ENCODE data around the gene DHRS9. TPM values are rescaled to one million over a fixed set of nuclear protein-coding genes. Genes with fewer than 3 reads are reported as not detected.

Gene DHRS9
- polyA plus RNA-seq, 2 of the 4 experiments (the other 2 are of a cell fraction), result 0.19 to 0.25 TPM

DNA sequence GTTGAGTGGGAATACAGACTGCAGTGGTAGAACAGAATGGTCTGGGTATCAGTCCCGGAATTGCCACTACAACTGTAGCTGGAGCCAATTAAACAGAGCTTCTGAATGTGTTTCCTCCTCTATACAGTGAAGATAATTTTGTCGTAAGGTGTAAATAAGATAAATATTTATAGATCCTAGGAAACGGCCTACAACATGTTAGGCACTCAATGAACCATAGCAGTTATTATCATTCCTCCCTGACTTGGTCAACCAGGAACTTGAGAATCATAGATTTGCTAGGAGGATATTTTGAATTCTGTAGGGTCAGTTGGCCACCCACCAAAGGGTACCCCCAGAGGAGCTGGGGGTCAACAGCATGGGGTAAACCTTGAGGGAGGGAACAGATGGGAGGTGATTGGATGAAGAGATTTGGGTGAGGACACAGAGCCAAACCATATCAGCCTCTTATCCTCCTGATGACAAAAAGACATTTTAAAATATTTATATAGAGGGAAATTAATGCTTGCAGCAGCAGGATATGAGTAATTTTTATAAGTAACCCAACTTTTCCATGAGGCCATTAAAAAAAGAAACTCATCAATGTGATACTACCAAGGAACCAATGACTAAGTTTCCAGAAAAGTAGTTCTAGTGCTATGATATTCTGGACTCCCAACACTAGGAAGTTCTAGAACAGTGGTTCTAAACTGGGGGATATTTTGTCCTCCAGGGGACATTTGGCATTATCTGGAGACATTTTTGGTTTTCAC, 4.0 kb downstream of the DHRS9 start:
- TF ChIP-seq NFE2L2 (conservative IDR thresholded peaks at IDR 0.05; ENCODE audit: low read length) (no peak), ZSCAN20 (CRISPR knock-in tag; IDR thresholded peaks at IDR 0.05) (no peak)
- no peak for ATAC-seq
- Histone ChIP-seq H3K27ac (no peak overlapping the region), H3K4me2 (no peak overlapping the region), H3K4me3 (no peak overlapping the region), H3K9me3 (no peaks in the 10 kb centered on the region), H3K4me1 (peaks cover 23% of the 10 kb centered on the region)
- no peak for DNase-seq (ENCODE audit: low read depth in 1 of 2, low spot score in 1 of 2)
- ChIA-PET CTCF (no interaction called here), POLR2A (no interaction called here)
- WGBS (ENCODE audit: missing lambda C conversion rate), result 87% methylated on average over 3 of the region's 3 CpGs
- no peak for FAIRE-seq

DNA sequence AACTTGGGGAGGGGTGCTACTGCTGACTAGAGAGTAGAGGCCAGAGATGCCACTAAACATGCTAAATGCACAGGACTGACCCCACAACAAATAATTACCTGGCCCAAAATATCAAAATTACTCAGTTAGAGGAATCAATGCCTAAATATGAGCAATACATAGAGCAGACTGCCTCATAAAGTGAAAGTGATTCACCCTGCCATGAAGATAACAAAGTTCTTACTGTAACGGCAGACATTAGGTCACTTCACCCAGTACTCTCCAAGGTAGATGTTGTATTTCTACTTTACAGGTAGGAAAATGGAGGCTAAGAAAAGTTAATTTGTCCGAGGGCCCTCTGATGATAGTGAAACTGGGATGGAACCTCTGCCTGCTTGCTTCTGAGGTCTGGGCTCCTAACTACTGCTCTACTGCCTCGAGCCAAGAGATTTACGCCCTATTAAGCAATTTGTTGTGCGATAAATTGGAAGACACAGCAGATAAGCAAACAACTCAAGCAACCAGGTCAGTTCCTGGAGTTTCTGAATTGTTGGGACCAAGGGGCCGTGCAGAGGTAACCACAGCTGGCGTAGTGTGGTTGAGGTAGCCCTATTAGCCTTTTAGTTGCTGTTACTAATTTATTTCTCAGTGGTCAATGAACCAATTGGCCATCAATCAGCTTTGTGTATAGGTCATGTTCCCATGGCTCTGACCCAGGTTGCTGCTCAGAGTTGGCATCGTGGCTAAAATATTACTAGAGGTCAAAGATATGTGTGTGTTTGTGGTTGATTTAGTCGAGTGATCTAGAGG, 4.8 kb downstream of the DHRS9 start:
- WGBS (ENCODE audit: missing lambda C conversion rate), result 60% methylated on average over 9 of the region's 9 CpGs
- H3K4me3 ChIP-seq, result no peak overlapping the region
- no peak overlapping the region for H3K27ac ChIP-seq
- CTCF ChIA-PET, result no interaction called here
- peaks cover 18% of the 10 kb centered on the region for H3K4me1 ChIP-seq
- DNase-seq (ENCODE audit: low read depth in 1 of 2, low spot score in 1 of 2), result no peak
- TF ChIP-seq, protein P1, sequence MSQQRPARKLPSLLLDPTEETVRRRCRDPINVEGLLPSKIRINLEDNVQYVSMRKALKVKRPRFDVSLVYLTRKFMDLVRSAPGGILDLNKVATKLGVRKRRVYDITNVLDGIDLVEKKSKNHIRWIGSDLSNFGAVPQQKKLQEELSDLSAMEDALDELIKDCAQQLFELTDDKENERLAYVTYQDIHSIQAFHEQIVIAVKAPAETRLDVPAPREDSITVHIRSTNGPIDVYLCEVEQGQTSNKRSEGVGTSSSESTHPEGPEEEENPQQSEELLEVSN (IDR thresholded peaks at IDR 0.05; ENCODE audit: borderline replicate concordance, low read depth), result no peak
- TF ChIP-seq MAFK (IDR thresholded peaks at IDR 0.05; ENCODE audit: partially characterized antibody), result no peak
- TF ChIP-seq ZNF302 (CRISPR knock-in tag; IDR thresholded peaks at IDR 0.05), result no peak
- H3K4me2 ChIP-seq, result no peak overlapping the region
- FAIRE-seq, result no peak
- H3K9me3 ChIP-seq, result no peaks in the 10 kb centered on the region
- POLR2A ChIA-PET, result no interaction called here
- ATAC-seq, result no peak

DNA sequence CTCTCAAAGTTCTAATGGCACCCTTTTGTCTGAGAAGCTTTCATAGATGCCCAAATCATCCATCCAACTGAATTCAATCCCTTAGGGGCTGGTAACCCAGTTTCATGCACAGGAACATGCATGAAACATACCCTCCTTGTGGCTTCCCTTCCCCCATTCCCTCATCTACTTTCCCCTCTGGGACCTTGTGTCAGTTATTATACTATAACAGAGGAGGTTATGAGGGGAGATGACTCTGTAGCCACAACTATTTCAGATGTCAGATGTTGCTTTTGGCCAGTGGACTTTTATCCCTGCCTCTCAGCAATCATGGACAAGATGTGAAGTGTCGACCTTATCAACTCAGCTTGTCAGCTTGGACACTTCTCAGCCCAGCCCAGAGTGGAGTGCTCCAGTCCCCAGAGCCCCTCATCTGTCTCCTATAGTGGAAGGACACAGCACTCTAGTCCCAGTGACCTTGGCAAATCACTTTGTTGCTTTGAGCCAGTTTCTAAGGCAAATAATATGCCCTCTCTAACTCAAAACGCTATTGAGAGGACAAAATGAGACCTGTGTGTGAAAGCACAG, 8.4 kb downstream of the DHRS9 start:
- ChIA-PET CTCF (interaction anchor here (1.6 kb wide), 1 partner anchor 15 kb away, joined by 3 read pairs; no protein-coding TSS in a partner anchor), POLR2A (no interaction called here)
- H3K27ac ChIP-seq, result no peak overlapping the region
- no peak overlapping the region for H3K4me2 ChIP-seq
- FAIRE-seq (no peak), DNase-seq (ENCODE audit: low read depth in 1 of 2, low spot score in 1 of 2) (no peak), ATAC-seq (no peak)
- no peaks in the 10 kb centered on the region for H3K9me3 ChIP-seq
- no peak for TF ChIP-seq CBX8 (IDR thresholded peaks at IDR 0.05)
- no peak for TF ChIP-seq ESRRA (IDR thresholded peaks at IDR 0.05; ENCODE audit: borderline replicate concordance, low read length)
- no peak for TF ChIP-seq RNF2 (IDR thresholded peaks at IDR 0.05; ENCODE audit: borderline replicate concordance, low read depth)
- no peak for TF ChIP-seq KDM1A (IDR thresholded peaks at IDR 0.05; ENCODE audit: low read depth)
- TF ChIP-seq GATA3 (IDR thresholded peaks at IDR 0.05; ENCODE audit: borderline replicate concordance), result no peak
- no peak for TF ChIP-seq REST (IDR thresholded peaks at IDR 0.05)
- TF ChIP-seq, protein P2, sequence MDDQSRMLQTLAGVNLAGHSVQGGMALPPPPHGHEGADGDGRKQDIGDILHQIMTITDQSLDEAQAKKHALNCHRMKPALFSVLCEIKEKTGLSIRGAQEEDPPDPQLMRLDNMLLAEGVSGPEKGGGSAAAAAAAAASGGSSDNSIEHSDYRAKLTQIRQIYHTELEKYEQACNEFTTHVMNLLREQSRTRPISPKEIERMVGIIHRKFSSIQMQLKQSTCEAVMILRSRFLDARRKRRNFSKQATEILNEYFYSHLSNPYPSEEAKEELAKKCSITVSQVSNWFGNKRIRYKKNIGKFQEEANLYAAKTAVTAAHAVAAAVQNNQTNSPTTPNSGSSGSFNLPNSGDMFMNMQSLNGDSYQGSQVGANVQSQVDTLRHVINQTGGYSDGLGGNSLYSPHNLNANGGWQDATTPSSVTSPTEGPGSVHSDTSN (IDR thresholded peaks at IDR 0.05), result no peak
- TF ChIP-seq PHF8 (IDR thresholded peaks at IDR 0.05; ENCODE audit: borderline replicate concordance, low read depth), result no peak
- no peak for TF ChIP-seq JUNB (IDR thresholded peaks at IDR 0.05)
- TF ChIP-seq EHMT2 (IDR thresholded peaks at IDR 0.05; ENCODE audit: low read depth), result no peak
- H3K4me3 ChIP-seq, result no peak overlapping the region
- 0% methylated on average over 2 of the region's 2 CpGs for WGBS (ENCODE audit: missing lambda C conversion rate)
- H3K4me1 ChIP-seq, result no peaks in the 10 kb centered on the region
